Neural crest cell (in vitro differentiated cells): Measurements from ENCODE around the gene MYO16. TPM values are rescaled to one million over a fixed set of nuclear protein-coding genes. Genes with fewer than 3 reads are reported as not detected.

Experiments
- DNase-seq: peaks from one replicate; pipeline ENCODE4 v3.0.0; 2021; ENCODE audit warnings: low read depth, mixed read lengths, low spot score
- H3K27ac Mint-ChIP-seq: one replicate; pipeline ENCODE4 v1.8.0; 2021; ENCODE audit warnings: mild to moderate bottlenecking, mixed read lengths; ENCODE audit not compliant: unreplicated experiment
- H3K27me3 Mint-ChIP-seq: 2 replicates; pipeline ENCODE4 v1.8.0; 2021; ENCODE audit warnings: low read depth, mild to moderate bottlenecking, mixed read lengths
- H3K36me3 Mint-ChIP-seq: 2 replicates; pipeline ENCODE4 v1.8.0; 2021; ENCODE audit warnings: low read depth, mild to moderate bottlenecking, mixed read lengths
- H3K4me1 Mint-ChIP-seq: 2 replicates; pipeline ENCODE4 v1.8.0; 2021; ENCODE audit warnings: mixed read lengths
- H3K4me3 Mint-ChIP-seq: one replicate; pipeline ENCODE4 v1.8.0; 2021; ENCODE audit warnings: mild to moderate bottlenecking, mixed read lengths
- H3K9me3 Mint-ChIP-seq: 2 replicates; pipeline ENCODE4 v1.8.0; 2021; ENCODE audit warnings: mixed read lengths
- CTCF ChIP-seq: fragments of 200-600 bp; sonication (generic); conservative IDR thresholded peaks from 2 replicates; pipeline ENCODE4 v1.5.0; 2021; ENCODE audit warnings: antibody characterized with exemption, mild to moderate bottlenecking
- total RNA-seq: library from RNA; stranded (reverse); gene quantifications from 2 replicates; pipeline ENCODE4 v1.2.1, GENCODE V29; 2021

Gene MYO16
- total RNA-seq, 1 donor from 2014 or later = 3.3 TPM

- no peak for DNase-seq
- H3K36me3 Mint-ChIP-seq = no peaks in the 10 kb centered on the region
- H3K27ac Mint-ChIP-seq = no peak overlapping the region
- TF ChIP-seq CTCF = no peak
- H3K4me3 Mint-ChIP-seq = no peak overlapping the region
- no peaks in the 10 kb centered on the region for H3K9me3 Mint-ChIP-seq
- H3K4me1 Mint-ChIP-seq = peaks cover 11% of the 10 kb centered on the region
- no peaks in the 10 kb centered on the region for H3K27me3 Mint-ChIP-seq
Measured at GRCh38 chr13:108855737-108856387, 226.5 kb downstream of the MYO16 start.

- DNase-seq = no peak
- Mint-ChIP-seq H3K27me3 (no peaks in the 10 kb centered on the region), H3K4me3 (no peak overlapping the region), H3K4me1 (peaks cover 11% of the 10 kb centered on the region), H3K27ac (no peak overlapping the region), H3K36me3 (no peaks in the 10 kb centered on the region), H3K9me3 (no peaks in the 10 kb centered on the region)
- no peak for TF ChIP-seq CTCF
Measured at GRCh38 chr13:108858676-108859075, 229.3 kb downstream of the MYO16 start.

GRCh38 chr13:108859197-108860012 is 230.0 kb downstream of the MYO16 start:
- DNase-seq = no peak
- Mint-ChIP-seq H3K36me3 (no peaks in the 10 kb centered on the region), H3K9me3 (no peaks in the 10 kb centered on the region), H3K4me3 (no peak overlapping the region), H3K27me3 (no peaks in the 10 kb centered on the region), H3K4me1 (peaks cover 11% of the 10 kb centered on the region), H3K27ac (no peak overlapping the region)
- TF ChIP-seq CTCF = no peak

- Mint-ChIP-seq H3K9me3 (no peaks in the 10 kb centered on the region), H3K27me3 (no peaks in the 10 kb centered on the region), H3K4me3 (no peak overlapping the region), H3K4me1 (peaks cover 11% of the 10 kb centered on the region), H3K36me3 (no peaks in the 10 kb centered on the region), H3K27ac (no peak overlapping the region)
- no peak for TF ChIP-seq CTCF
- no peak for DNase-seq
Measured at GRCh38 chr13:108860418-108860817, 231.0 kb downstream of the MYO16 start.

GRCh38 chr13:108877300-108877699 is 247.9 kb downstream of the MYO16 start:
- H3K27me3 Mint-ChIP-seq = no peaks in the 10 kb centered on the region
- H3K4me1 Mint-ChIP-seq = no peaks in the 10 kb centered on the region
- H3K4me3 Mint-ChIP-seq = no peak overlapping the region
- no peak overlapping the region for H3K27ac Mint-ChIP-seq
- DNase-seq = no peak
- H3K9me3 Mint-ChIP-seq = peaks cover 10% of the 10 kb centered on the region
- H3K36me3 Mint-ChIP-seq = peaks cover 7% of the 10 kb centered on the region
- TF ChIP-seq CTCF = no peak
